CD1c-positive myeloid dendritic cell (primary cell): ENCODE data around the gene LIAS.
"Not testable (repeated sequence)": the region's sequence is repeated elsewhere in the genome, so short reads cannot be mapped to it uniquely, and the experiment has no call there.

Experiments used
- DNase-seq: peaks from one replicate; pipeline ENCODE4 v3.0.0-alpha.2; 2016; ENCODE audit errors: extremely low spot score

Gene LIAS

DNA sequence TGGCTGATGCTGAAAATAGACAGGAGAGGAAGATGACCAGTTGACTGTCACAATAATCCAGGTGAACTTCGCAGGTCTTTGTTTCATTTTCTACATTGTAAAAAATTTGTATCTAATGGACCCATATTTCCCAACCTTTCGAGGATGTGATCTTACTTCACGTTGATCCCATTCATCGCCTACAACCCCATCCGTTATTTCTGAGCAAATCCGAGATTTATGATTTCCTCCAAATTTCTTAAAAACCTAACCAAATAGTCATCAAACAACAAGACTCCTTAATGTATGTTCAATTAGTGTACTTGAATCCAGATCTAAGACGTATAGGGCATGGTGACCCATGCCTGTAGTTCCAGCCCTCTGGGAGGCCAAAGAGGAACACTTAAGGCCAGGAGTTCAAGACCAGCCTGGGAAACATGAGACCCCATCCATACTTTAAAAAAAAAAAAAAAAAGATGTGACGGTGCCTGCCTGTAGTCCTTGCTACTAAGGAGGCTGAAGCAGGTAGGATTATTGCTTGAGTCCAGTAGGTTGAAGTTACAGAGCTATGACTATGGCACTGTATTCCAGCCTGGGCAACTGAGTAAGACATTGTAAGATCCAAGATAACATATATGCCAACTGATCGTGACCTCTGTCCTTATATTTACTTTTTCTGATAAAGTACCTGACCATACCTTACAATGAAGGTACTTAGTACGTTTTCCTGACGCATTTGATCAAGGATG lies 5.8 kb upstream of the LIAS start:
- DNase-seq: no peak

DNA sequence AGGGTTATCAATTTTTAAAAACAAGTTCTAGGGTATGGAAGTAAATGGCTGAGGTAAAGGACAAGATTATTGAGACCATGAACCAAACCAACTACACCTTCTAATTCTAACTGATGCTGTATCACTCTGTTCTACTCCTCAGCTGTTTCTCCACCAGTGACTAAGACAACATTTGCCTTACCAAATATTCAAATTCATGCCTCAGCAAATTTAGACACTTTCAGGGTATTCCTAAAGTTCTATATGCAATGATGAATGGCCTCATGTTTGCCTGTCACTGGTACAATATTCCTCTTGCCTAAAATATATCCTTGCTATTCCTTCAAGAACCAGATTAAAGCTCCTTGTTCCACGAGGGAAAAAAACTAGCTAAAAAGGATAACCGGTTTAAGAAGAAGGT lies 5.1 kb upstream of the LIAS start:
- DNase-seq: no peak

DNA sequence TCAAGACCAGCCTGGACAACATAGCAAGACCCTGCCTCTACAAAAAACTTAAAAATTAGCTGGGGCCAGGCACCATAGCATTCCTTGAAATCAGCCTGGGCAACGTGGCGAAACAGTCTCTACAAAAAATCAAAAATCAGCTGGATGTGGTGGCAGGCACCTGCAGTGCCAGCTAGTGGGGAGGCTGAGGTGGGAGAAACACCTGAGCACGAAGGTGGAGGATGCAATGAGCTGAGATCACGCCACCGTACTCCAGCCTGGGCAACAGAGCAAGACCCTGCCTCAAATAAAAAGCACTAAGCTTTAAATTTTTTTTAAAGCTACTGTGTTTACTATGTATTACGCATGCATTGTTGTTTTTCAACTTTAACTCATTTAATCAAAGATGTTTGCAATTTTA lies 3.4 kb upstream of the LIAS start:
- no peak for DNase-seq

DNA sequence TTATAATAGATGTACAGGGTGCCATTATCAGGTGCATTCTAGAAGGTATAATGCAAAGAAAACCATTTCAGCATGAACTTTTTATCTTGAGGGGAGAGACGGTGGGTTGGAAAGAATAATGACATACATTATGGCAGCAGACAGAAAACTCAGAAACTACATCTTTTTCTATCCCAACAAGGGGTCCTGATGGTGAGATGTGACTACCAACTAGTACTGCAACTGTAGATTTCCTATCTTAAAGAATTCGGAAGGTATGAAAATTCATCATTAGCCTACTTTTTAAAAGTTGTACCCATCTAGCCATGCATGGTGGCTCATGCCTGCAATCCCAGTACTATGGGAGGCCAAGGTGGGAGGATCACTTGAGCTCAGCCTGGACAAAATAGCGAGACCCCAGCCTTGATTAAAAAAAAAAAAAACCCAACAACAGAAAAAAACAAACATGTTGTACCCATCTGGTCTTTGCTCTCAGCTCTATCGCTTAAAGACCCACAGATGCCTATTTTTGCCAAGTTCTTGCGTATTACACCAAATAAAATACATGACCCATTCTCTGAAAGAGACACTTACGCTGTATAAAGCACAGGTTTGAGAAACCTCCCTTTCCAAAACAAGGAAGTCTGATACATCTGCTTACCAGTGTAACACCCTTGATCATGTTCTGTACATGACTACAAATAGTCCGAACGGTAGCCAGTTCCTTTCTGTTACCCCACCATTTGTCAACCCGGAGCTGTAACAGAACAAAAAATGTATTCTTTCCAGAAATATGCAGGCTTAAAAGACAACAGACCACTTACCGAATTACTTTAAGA lies 1.7 kb upstream of the LIAS start:
- DNase-seq: no peak

DNA sequence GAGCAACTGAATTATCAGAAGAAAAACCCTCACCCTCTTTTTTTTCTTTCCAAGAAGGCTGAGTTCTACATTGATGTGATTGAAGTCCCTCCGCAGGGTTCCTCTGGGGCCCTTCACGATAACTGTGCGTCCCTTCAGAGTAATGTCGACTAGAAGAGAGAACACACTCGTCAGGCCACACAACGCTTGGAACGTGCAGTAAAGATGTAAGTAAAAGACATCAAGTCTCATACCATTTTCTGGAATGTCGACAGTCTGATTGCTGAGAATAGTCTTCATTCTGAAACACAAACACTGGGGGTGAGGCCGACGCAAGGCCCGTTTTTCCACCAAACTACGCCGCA lies 723 bp upstream of the LIAS start:
- DNase-seq: not testable (repeated sequence)

DNA sequence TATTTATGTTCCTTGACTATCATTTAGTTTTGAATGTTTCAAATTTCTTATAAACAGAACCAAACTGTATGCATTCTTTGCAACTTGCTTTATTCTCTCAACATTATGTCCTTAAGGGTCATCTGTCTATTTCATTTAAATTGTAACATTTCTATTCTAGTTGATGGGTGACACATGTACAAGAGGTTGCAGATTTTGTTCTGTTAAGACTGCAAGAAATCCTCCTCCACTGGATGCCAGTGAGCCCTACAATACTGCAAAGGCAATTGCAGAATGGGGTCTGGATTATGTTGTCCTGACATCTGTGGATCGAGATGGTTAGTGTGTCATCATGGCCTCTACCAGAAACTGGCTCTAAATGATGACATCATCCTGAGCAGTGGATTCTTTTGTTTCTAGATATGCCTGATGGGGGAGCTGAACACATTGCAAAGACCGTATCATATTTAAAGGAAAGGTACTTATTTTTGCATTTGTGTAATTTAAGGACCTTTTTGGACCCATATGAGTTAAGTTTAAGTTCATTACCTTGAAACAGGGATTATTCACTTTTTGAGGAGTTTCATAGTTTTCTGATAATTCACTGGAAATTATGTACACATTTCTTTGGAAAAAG lies 6.1 kb downstream of the LIAS start:
- no peak for DNase-seq

DNA sequence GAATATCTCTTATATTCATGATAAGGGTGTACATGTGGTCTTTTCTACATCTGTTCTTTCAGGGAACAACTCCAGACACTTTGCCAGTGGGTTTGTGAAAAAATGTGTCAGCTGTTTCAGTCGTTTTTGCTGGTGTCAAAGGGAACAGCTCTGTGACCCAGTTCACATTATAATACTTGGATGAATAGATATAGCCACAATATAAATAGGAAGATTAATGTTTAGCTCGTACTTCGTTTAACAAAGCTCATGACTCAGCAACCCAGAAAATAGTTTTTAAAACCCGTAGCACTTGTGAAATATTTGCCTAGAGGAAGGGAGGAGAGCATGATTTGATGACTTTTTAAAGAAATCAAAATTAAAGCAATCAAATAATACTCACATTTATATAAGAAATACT lies 7.9 kb downstream of the LIAS start:
- no peak for DNase-seq

DNA sequence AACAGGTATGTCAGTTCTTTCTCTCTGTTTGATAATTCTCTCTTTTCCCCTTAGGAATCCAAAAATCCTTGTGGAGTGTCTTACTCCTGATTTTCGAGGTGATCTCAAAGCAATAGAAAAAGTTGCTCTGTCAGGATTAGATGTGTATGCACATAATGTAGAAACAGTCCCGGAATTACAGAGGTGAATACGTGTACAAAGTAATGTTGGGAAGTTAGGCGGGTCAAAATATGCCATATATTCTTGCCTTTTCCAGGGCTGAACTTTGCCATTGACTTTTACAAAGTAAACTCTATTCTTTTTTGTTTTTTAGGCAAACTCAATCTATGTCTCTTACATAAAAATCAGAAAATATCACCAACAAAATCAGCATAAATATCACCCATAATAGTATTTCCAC lies 8.6 kb downstream of the LIAS start:
- DNase-seq: no peak

DNA sequence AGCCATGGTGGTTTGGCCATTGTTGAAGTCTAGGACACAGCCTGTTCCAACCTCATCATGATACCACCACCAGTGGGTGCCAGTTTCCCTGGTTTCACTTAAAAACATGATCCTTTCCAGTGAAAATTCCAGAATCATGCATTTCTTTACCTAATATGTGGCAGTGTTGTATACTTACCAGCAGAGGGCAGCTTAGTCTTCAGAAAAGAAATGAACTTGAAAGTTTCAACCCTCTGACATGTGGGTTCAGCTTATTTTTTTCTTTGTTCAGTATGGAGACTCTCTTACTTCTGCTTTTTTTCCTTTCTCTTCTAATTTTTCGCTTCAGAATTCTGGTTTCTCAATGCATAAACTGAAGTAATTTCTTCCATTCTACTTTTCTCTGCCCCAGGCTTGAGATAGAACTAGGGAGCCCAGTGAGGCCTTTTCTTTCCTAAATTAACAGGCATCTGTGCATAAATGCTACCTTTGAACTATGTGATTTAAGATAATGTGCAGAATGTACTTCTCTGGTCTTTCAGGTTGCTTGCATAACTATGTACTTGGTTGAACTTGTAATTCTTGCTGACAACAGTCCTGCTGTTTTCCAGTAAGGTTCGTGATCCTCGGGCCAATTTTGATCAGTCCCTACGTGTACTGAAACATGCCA lies 10.7 kb downstream of the LIAS start:
- DNase-seq: peak; percentile 88

DNA sequence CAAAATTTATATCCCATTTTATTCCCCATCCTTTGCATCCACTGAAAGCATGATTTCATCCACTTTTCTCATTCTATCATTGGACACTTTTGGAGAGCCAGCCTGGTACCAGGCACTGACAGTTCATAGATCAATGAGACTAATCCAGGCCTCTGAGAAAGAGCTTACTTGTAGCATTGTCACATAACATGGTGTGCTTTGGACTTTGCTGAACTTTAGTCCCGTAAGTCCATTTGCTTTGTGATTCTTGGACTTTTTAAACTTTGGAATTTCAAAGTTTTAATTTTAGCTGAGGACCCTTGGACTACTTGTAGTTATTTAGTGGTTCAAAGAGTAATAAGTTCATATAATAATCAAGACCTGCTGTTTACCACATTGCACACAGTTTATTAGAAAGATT lies 11.5 kb downstream of the LIAS start:
- no peak for DNase-seq

DNA sequence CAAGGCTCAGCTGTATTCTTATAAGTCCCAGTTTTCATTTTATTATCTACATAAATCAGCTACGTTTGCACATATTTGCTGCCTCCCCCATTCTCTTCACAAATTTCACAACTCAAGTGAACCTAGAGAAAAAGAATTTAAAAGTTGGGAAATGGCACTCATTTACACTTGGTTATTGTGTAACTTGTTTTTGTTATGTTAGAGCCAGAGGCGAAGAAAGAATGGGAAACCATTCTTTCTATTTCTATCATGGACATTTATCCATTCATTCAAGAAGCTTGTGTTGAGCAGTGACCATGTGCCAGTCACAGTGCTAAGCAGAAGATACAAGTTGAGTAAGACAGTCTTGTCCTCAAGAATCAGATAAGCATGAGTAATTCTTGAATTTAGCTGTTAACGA lies 13.5 kb downstream of the LIAS start:
- no peak for DNase-seq

DNA sequence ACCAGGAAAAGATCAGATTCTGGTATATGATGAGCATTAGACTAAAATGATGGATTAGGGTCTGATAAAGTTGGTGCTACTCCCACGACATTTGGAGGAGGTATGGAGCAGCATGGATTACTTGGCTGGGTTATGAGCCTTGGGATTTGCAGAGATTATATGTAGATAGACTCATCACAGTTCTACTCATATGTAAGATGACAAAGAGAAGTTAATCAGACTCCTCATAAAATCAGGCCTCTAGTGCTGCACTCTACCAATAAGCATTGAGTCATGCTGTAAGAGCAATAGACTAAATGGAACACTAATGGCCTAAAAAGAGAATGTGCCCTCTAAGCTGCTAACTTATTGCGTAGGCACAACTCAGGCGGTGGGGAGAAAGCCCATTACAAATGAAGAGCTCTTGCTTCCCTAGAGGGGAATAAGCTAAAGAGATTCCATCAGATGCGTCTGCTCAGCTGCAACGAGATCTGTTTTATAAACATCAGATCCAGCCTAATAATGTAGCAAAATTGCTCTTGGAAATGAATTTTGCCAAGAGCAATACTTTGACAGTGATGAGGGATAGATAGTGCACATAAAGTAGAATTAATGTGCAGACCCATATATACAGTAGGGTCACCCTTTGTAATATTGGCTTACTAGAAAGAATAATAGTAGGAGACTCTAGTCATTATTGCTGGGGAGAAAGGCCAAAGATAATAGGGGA lies 17.5 kb downstream of the LIAS start:
- no peak for DNase-seq

DNA sequence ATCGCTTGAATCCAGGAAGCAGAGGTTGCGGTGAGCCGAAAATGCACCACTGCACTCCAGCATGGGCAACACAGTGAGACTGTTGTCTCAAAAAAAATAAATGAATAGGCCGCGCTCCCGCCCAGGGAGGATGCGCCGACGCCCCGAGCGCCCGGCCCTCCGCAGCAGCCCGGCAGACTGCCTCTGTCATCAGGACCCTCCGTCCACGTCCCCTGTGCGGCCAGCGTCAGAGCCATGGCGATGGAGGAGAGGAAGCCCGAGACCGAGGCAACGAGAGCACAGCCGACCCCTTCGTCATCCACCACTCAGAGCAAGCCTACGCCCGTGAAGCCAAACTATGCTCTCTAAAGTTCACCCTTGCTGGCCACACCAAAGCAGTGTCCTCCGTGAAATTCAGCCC lies 21.4 kb downstream of the LIAS start:
- no peak for DNase-seq

DNA sequence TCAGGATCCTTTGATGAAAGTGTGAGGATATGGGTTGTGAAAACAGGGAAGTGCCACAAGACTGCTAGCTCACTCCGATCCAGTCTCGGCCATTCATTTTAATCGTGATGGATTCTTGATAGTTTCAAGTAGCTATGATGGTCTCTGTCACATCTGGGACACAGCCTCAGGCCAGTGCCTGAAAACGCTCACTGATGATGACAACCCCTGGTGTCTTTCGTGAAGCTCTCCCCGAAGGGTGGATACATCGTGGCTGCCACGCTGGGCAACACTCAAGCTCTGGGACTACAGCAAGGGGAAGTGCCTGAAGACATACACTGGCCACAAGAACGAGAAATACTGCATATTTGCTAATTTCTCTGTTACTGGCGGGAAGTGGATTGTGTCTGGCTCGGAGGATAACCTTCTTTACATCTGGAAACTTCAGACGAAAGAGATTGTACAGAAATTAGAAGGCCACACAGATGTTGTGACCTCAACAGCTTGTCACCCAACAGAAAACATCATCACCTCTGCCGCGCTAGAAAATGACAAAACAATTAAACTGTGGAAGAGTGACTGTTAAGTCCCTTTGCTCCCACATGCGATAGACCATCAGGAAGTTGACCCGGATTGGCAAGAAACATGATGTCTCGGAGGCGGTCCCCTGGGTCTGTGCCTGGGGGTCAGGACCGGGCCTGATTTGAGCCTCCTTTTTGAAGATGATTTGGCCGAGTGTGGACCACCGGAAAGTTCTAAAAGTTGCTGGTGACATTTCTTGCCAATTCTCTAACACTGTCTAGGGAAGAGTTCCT lies 22.2 kb downstream of the LIAS start:
- DNase-seq: peak; percentile 47

DNA sequence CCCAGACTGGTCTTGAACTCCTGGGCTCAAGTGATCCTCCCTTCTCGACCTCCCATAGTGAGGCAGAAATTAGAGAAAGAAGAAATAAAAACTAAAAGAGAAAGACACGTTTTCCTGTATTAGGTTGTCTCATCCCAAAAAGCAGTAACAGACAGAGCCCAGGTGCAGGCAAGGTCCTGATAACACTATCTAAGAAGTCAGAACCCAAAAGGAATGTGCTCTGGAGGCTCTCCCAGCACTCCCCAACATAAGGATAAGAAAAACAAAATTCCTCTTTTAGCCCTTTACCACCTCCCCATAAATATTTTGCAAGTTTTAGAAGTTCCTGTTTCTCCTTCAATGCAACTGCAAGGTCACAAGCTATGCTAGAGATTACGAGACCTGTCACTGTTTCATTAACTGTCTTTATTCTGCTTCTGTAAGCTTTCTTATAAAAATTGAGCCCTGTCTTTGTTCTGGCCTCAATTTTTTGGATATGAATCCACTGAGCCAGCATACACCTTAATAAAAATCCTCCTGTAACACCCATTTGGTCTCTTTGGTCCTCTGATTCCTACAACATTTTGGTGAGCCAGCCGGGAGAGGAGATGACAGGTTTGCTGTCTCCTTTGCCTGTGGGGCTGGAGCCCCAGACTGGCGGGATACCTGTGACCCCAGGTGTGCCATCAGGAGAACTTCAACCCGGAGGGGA lies 25.9 kb downstream of the LIAS start:
- DNase-seq: peak; percentile 71

DNA sequence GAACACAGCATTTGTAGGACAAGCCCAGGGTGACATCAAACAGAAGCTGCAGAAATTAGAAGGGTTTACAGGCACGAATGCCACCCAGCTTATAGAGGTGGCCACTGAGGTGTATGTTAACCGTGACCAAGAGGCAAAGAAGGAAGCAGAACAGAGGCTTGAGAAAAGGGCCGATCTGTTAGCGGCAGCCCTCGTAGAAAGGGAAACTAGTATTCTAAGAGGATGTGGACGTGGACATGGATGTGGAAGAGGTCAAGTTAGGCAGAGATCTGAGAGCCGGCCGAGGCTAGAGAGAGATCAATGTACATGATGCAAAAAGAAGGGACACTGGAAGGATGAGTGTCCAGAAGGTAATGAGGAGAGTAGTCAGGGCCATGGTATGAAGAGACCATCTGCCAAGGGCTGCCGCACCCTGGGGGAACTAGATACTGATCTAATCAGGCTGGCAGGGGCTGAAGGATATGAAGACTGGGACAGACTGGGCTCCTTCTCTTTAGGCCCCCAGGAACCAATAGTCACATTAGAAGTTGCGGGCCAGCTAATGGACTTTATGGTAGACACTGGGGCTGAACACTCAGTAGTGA lies 27.5 kb downstream of the LIAS start:
- peak; percentile 25 for DNase-seq

DNA sequence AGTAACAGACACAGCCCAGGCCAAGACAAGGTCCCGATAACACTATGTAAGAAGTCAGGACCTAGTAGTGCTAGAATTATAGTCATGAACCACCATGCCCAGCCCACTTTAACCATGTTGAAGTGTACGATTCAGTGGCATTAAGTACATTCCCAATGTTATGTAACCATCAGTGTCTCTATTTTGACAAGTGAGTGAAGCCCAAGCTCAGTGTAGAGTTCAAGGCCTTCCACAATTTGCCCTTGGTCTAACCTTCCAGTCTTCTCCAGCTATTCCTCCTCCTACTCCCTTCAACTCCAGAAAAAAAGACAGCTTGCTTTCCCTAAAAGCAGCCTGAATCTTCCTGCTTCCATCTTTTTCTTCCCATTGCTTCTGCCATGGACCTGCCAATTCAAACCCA lies 31.5 kb downstream of the LIAS start:
- DNase-seq: no peak

DNA sequence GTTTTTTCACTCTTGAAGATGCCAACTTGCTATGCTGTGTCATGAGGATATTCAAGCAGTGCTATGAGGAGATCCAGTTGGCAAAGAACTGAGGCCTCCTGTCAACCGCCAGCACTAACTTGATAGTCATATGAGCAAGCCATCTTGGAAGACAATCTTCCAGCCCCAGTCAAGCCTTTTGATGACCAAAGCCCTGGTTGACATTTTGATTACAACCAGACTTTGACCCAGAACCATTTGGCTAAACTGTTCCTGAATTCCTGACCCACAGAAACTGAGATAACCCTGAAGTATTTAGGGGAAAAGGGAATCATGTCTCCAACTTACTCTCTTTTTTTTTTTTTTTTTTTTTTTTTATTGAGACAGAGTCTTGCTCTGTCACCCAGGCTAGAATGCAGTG lies 35.5 kb downstream of the LIAS start:
- no peak for DNase-seq

DNA sequence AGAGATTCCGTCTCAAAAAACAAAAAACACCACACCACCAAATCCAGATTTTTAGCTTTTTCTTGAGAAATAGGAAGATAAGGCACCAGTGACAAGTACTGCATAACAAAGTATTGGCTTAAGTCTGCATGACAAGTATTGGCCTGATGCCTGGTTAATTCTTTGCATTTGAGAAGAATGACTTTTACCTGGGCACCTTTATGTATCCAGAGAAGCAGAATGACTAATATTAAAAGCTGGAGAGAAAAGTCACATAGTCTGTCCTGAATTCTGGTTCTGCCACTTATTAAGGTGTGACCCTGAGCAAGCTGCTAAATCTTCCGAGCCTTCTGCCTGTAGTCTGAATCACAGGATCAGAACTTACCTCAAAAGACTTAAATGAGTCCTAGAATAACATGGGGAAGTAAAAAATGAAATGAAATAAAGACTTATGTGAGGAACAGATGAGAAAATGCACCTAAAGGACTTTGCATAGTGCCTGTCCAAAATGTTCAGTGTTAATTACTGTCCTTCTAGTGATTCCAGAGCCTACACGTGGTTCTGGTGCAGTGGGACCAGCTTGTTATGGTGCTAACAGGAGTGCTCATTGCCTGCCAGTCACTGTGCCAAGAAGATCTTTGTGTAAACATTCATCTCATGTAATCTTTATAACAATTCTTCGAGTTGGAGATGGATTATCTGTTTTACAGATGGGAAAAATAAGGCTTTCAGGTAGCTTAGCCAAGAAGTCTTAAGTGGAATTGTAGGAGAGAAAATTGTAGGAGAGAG lies 36.8 kb downstream of the LIAS start:
- no peak for DNase-seq
